H1 (cell line): Measurements from ENCODE around the gene PFN3. TPM values are rescaled to one million over a fixed set of nuclear protein-coding genes. Genes with fewer than 3 reads are reported as not detected.

ENCODE experiments used
- NANOG ChIP-seq: IDR thresholded peaks from 2 replicates; pipeline ENCODE4 v1.6.1; 2011; ENCODE audit warnings: low read length, low read depth, mild to moderate bottlenecking, inconsistent platforms; ENCODE audit not compliant: insufficient read depth, poor library complexity, severe bottlenecking
- SIN3A ChIP-seq, 2 experiments: IDR thresholded peaks in 1 of 2; conservative IDR thresholded peaks in 1 of 2; 2 replicates each; pipeline ENCODE4 v1.6.1; 2011 to 2012; ENCODE audit warnings: low read length in 2 of 2, improper control_type of control experiment in 1 of 2, low read depth in 1 of 2, mild to moderate bottlenecking in 1 of 2
- polyA plus RNA-seq, 7 experiments: library from polyadenylated mRNA; depleted of rRNA in 3 of 7; stranded (reverse) in 5 of 7; unstranded in 2 of 7; fragments of >200 nt in 5 of 7; fragments of 200-250 nt in 2 of 7; gene quantifications; 1 replicate in 5 of 7; 2 replicates in 1 of 7; 4 replicates in 1 of 7; pipeline versions ENCODE4 v1.2.1 to v1.2.3, GENCODE V29; 2011 to 2013; ENCODE audit warnings: missing spikeins in 2 of 7, mixed read lengths in 2 of 7
- total RNA-seq: library from RNA; stranded (reverse); fragmentation: NEBNext Ultra II Directional; extraction: Animal tissue kit (Norgen Biotek cat#: 25700); gene quantifications from 2 replicates; pipeline ENCODE4 v1.2.1, GENCODE V29; 2021
- TF ChIP-seq, protein P1 (sequence below): IDR thresholded peaks from 2 replicates; pipeline ENCODE4 v1.6.1; 2012; ENCODE audit warnings: inconsistent platforms
- TF ChIP-seq, protein P2 (sequence below): fragments of 300-600 bp; sonication (generic); IDR thresholded peaks from 2 replicates; pipeline ENCODE4 v1.7.1; 2012; ENCODE audit warnings: low read length, moderate library complexity, mild to moderate bottlenecking, inconsistent platforms; ENCODE audit not compliant: insufficient replicate concordance
- TF ChIP-seq, protein P3 (sequence below): IDR thresholded peaks from 2 replicates; pipeline ENCODE4 v1.6.1; 2011; ENCODE audit warnings: low read depth, mild to moderate bottlenecking, low read length; ENCODE audit not compliant: insufficient read depth

The PFN3 gene
- total and polyA plus RNA-seq, 2 of the 8 experiments (the other 6 are each of a cell fraction or from before 2014, with no cell fraction given), result not detected

DNA sequence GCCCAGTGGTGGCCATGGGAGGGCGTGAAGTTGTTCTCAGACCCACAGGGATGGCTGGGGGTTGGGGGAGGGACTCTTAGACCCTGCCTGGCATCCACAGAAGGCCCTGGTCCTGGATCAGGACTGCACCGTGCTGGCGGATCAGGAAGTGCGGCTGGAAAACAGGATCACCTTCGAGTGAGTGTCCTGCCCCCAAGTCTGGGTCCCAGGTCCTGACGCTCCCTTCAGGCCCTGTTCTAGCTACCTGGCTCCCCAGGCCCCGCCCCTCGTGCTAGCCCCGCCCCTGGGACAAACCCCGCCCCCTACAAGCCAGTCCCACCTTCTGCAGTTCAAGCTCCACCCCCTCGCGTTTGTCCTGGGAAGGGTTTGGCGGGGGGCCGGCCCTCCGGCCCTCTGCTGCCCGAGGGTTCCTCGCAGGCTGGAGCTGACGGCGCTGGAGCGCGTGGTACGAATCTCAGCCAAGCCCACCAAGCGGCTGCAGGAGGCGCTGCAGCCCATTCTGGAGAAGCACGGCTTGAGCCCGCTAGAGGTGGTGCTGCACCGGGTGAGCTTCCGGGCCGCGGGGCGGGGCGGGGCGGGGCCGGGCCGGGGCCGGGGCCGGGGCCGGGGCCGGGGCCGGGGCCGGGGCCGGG, 29.9 kb downstream of the PFN3 start (continued):
- TF ChIP-seq NANOG (no peak), SIN3A (conservative IDR thresholded peaks at IDR 0.05 in 1 of 2, IDR thresholded peaks at IDR 0.05 in 1 of 2; ENCODE audit: low read depth in 1 of 2, low read length in 2 of 2) (peak; percentile 30 to 78; a peak in 2 of 4 replicates)
- TF ChIP-seq, protein P1, sequence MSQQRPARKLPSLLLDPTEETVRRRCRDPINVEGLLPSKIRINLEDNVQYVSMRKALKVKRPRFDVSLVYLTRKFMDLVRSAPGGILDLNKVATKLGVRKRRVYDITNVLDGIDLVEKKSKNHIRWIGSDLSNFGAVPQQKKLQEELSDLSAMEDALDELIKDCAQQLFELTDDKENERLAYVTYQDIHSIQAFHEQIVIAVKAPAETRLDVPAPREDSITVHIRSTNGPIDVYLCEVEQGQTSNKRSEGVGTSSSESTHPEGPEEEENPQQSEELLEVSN, result peak; percentile 78
- TF ChIP-seq, protein P2, sequence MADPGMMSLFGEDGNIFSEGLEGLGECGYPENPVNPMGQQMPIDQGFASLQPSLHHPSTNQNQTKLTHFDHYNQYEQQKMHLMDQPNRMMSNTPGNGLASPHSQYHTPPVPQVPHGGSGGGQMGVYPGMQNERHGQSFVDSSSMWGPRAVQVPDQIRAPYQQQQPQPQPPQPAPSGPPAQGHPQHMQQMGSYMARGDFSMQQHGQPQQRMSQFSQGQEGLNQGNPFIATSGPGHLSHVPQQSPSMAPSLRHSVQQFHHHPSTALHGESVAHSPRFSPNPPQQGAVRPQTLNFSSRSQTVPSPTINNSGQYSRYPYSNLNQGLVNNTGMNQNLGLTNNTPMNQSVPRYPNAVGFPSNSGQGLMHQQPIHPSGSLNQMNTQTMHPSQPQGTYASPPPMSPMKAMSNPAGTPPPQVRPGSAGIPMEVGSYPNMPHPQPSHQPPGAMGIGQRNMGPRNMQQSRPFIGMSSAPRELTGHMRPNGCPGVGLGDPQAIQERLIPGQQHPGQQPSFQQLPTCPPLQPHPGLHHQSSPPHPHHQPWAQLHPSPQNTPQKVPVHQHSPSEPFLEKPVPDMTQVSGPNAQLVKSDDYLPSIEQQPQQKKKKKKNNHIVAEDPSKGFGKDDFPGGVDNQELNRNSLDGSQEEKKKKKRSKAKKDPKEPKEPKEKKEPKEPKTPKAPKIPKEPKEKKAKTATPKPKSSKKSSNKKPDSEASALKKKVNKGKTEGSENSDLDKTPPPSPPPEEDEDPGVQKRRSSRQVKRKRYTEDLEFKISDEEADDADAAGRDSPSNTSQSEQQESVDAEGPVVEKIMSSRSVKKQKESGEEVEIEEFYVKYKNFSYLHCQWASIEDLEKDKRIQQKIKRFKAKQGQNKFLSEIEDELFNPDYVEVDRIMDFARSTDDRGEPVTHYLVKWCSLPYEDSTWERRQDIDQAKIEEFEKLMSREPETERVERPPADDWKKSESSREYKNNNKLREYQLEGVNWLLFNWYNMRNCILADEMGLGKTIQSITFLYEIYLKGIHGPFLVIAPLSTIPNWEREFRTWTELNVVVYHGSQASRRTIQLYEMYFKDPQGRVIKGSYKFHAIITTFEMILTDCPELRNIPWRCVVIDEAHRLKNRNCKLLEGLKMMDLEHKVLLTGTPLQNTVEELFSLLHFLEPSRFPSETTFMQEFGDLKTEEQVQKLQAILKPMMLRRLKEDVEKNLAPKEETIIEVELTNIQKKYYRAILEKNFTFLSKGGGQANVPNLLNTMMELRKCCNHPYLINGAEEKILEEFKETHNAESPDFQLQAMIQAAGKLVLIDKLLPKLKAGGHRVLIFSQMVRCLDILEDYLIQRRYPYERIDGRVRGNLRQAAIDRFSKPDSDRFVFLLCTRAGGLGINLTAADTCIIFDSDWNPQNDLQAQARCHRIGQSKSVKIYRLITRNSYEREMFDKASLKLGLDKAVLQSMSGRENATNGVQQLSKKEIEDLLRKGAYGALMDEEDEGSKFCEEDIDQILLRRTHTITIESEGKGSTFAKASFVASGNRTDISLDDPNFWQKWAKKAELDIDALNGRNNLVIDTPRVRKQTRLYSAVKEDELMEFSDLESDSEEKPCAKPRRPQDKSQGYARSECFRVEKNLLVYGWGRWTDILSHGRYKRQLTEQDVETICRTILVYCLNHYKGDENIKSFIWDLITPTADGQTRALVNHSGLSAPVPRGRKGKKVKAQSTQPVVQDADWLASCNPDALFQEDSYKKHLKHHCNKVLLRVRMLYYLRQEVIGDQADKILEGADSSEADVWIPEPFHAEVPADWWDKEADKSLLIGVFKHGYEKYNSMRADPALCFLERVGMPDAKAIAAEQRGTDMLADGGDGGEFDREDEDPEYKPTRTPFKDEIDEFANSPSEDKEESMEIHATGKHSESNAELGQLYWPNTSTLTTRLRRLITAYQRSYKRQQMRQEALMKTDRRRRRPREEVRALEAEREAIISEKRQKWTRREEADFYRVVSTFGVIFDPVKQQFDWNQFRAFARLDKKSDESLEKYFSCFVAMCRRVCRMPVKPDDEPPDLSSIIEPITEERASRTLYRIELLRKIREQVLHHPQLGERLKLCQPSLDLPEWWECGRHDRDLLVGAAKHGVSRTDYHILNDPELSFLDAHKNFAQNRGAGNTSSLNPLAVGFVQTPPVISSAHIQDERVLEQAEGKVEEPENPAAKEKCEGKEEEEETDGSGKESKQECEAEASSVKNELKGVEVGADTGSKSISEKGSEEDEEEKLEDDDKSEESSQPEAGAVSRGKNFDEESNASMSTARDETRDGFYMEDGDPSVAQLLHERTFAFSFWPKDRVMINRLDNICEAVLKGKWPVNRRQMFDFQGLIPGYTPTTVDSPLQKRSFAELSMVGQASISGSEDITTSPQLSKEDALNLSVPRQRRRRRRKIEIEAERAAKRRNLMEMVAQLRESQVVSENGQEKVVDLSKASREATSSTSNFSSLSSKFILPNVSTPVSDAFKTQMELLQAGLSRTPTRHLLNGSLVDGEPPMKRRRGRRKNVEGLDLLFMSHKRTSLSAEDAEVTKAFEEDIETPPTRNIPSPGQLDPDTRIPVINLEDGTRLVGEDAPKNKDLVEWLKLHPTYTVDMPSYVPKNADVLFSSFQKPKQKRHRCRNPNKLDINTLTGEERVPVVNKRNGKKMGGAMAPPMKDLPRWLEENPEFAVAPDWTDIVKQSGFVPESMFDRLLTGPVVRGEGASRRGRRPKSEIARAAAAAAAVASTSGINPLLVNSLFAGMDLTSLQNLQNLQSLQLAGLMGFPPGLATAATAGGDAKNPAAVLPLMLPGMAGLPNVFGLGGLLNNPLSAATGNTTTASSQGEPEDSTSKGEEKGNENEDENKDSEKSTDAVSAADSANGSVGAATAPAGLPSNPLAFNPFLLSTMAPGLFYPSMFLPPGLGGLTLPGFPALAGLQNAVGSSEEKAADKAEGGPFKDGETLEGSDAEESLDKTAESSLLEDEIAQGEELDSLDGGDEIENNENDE, result no peak
- TF ChIP-seq, protein P3, sequence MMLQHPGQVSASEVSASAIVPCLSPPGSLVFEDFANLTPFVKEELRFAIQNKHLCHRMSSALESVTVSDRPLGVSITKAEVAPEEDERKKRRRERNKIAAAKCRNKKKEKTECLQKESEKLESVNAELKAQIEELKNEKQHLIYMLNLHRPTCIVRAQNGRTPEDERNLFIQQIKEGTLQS, result no peak
